Thoracic aorta (tissue), 2 donors: ENCODE data around the gene C18orf54. TPM values are rescaled to one million over a fixed set of nuclear protein-coding genes. Genes with fewer than 3 reads are reported as not detected.

Experiments
- ATAC-seq: fragments of 150-250 bp; one replicate; pipeline ENCODE4 v1.8.0; 2017; ENCODE audit warnings: low read depth; ENCODE audit not compliant: insufficient number of reproducible peaks, low FRiP score
- DNase-seq: peaks from one replicate; pipeline ENCODE4 v3.0.0-alpha.2; 2020; ENCODE audit warnings: low spot score
- H3K27ac ChIP-seq, 2 donors: fragments of 200-600 bp; sonication (generic); 1 replicate in 1 of 2; 2 replicates in 1 of 2; pipeline ENCODE4 v1.5.1; 2016; ENCODE audit warnings: mild to moderate bottlenecking in 2 of 2, moderate library complexity in 2 of 2
- H3K27me3 ChIP-seq: fragments of 200-600 bp; sonication (generic); replicated peaks from 2 replicates; pipeline ENCODE4 v1.6.0; 2016; ENCODE audit warnings: mild to moderate bottlenecking; ENCODE audit not compliant: insufficient read depth
- H3K36me3 ChIP-seq: fragments of 200-600 bp; sonication (generic); one replicate; pipeline ENCODE4 v1.5.1; 2016
- H3K4me1 ChIP-seq, 2 donors: fragments of 200-600 bp; sonication (generic); 1 replicate in 1 of 2; 2 replicates in 1 of 2; pipeline versions ENCODE4 v1.5.1 to v1.6.0; 2016; ENCODE audit warnings: low read depth in 2 of 2, mild to moderate bottlenecking in 1 of 2; ENCODE audit not compliant: control insufficient read depth in 1 of 2
- H3K4me3 ChIP-seq: fragments of 200-600 bp; sonication (generic); 2 replicates; pipeline ENCODE4 v1.5.1; 2016; ENCODE audit warnings: mild to moderate bottlenecking
- H3K9me3 ChIP-seq: fragments of 200-600 bp; sonication (generic); 2 replicates; pipeline ENCODE4 v1.5.1; 2016
- CTCF ChIP-seq: fragments of 200-600 bp; sonication (generic); IDR thresholded peaks from one replicate; pipeline ENCODE4 v1.5.1; 2019; ENCODE audit warnings: antibody characterized with exemption
- total RNA-seq, 2 donors: library from RNA; depleted of rRNA; stranded (reverse); fragments of >200 nt; gene quantifications; one replicate each; pipeline versions ENCODE4 v1.1.0 to v1.2.3, GENCODE V29; 2016

Gene C18orf54
- total RNA-seq, 2 donors from 2014 or later: 1.1 to 1.6 TPM

- TF ChIP-seq CTCF: no peak
- Histone ChIP-seq H3K36me3 (no peaks in the 10 kb centered on the region), H3K27ac (no peak overlapping the region), H3K4me1 (peaks cover 0 to 4% of the 10 kb centered on the region in 2 donors), H3K9me3 (no peaks in the 10 kb centered on the region), H3K27me3 (no peaks in the 10 kb centered on the region), H3K4me3 (no peak overlapping the region)
- ATAC-seq: no peak
- DNase-seq: no peak
Observed at GRCh38 chr18:54387631-54388030, 29.9 kb downstream of the C18orf54 start.

DNA sequence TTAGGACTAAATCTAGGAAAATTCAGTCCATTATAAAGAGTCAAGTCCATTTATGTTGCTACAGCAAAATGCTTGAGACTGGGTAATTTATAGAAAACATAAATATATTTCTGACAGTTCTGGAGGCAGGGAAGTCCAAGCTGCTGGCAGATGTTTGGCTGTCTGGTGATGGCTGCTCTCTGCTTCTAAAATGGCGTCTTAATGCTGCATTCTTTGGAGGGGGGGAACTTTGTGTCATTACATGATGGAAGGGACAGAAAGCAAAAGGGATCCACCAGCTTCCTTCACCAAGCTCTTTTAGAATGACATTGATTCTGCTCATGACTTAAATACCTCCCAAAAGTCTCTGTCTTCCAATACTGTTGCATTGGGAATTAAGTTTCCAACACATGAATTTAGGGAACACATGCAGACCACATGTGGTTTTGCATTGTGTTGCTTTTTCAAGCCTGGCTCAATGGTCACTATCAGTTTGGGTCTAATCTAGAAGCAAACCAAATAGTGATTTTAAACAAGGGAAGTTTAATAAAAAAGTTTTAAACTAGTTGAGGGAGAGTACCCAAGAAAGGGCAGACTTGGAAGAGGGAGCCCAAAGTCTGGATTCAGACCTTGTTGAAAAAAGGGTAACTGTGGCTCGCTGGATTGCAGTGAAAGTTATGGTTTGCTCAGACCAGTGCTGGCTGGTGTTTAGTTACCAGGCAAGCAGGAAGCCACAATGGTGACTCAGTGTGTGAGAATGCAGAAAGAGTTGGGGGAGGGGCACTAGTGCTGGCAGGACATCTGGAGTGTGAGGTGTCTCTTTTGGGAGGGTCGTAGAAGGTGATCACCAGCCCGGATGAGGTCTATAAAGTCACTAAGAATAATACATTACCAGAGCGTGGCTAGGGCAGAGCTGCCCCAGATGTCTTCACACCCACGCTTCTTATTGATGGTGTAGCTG is 30.8 kb downstream of the C18orf54 start:
- peak overlapping the region; percentile 18 for H3K4me3 ChIP-seq
- TF ChIP-seq CTCF: no peak
- DNase-seq (no peak), ATAC-seq (peak; percentile 81)
- no peaks in the 10 kb centered on the region for H3K36me3 ChIP-seq
- H3K27ac ChIP-seq: no peak overlapping the region
- peaks cover 0 to 4% of the 10 kb centered on the region in 2 donors for H3K4me1 ChIP-seq
- no peaks in the 10 kb centered on the region for H3K9me3 ChIP-seq
- no peaks in the 10 kb centered on the region for H3K27me3 ChIP-seq

GRCh38 chr18:54389143-54389505 is 31.4 kb downstream of the C18orf54 start:
- TF ChIP-seq CTCF: no peak
- H3K27ac ChIP-seq: no peak overlapping the region
- H3K9me3 ChIP-seq: no peaks in the 10 kb centered on the region
- no peak for ATAC-seq
- no peak for DNase-seq
- peaks cover 0 to 4% of the 10 kb centered on the region in 2 donors for H3K4me1 ChIP-seq
- H3K27me3 ChIP-seq: no peaks in the 10 kb centered on the region
- no peak overlapping the region for H3K4me3 ChIP-seq
- no peaks in the 10 kb centered on the region for H3K36me3 ChIP-seq

DNA sequence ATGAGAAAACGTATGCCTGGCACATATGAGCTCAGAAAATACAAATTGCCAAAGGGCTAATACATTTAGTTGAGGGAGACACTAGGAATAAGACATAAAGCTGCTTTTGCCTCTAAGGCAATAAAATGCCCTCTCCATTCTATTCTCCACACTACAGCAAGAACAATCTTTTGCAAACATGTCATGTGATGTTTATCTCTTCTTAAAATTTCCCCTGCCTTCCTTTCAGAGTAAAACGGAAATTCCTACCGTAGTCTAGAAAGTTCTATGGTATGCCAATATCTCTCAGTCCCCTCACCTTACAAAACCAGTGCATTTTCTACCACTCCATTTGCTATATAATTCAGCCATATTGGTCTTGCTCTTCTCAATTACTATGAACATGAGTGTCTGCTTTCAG is 33.1 kb downstream of the C18orf54 start:
- H3K27ac ChIP-seq: no peak overlapping the region
- no peak for TF ChIP-seq CTCF
- DNase-seq: no peak

GRCh38 chr18:54392543-54393023 is 34.9 kb downstream of the C18orf54 start:
- Histone ChIP-seq H3K9me3 (no peaks in the 10 kb centered on the region), H3K27ac (no peak overlapping the region), H3K27me3 (no peaks in the 10 kb centered on the region), H3K4me3 (no peak overlapping the region), H3K36me3 (no peaks in the 10 kb centered on the region), H3K4me1 (peaks cover 0 to 4% of the 10 kb centered on the region in 2 donors)
- peak; percentile 57 for TF ChIP-seq CTCF
- ATAC-seq (no peak), DNase-seq (no peak)

More for the DNA sequence above, 33.1 kb downstream of the C18orf54 start:
- H3K4me1 ChIP-seq: peaks cover 0 to 4% of the 10 kb centered on the region in 2 donors
- no peaks in the 10 kb centered on the region for H3K9me3 ChIP-seq
- no peak for ATAC-seq
- H3K27me3 ChIP-seq: no peaks in the 10 kb centered on the region
- no peak overlapping the region for H3K4me3 ChIP-seq
- H3K36me3 ChIP-seq: no peaks in the 10 kb centered on the region
